Naive thymus-derived CD4-positive, alpha-beta T cell (primary cell): ENCODE measurements around the gene KRT71. TPM values are rescaled to one million over a fixed set of nuclear protein-coding genes. Genes with fewer than 3 reads are reported as not detected.

ENCODE experiments used
- ATAC-seq: fragments of 150-1000 bp; cut with Tn5 transposase; 2 replicates; pipeline ENCODE4 v1.10.0; 2021; ENCODE audit warnings: mild to moderate bottlenecking, moderate library complexity
- CTCF ChIA-PET: fragments of 350-600 bp; sonication (Branson Sonifier 250); formaldehyde crosslinking; loops from one replicate; lab custom pipeline; 2021; ENCODE audit warnings: antibody characterized with exemption; lab: Charles Lee
- POLR2A ChIA-PET: fragments of 350-600 bp; sonication (Branson Sonifier 250); formaldehyde crosslinking; loops from one replicate; lab custom pipeline; 2021; ENCODE audit warnings: antibody characterized with exemption, inconsistent platforms; lab: Charles Lee
- DNase-seq, 9 donors: peaks; one replicate each; pipeline versions ENCODE4 v3.0.0 to v3.0.0-alpha.2; 2020 to 2022; ENCODE audit warnings: mixed read lengths in 1 of 9
- H3K27ac ChIP-seq: one replicate; pipeline ENCODE4 v1.7.0; 2013; ENCODE audit warnings: mild to moderate bottlenecking, low read depth, low read length, moderate library complexity
- H3K27me3 ChIP-seq, 2 donors: one replicate each; pipeline ENCODE4 v1.7.0; 2013; ENCODE audit warnings: low read length in 2 of 2, mild to moderate bottlenecking in 2 of 2, moderate library complexity in 2 of 2; ENCODE audit not compliant: control insufficient read depth in 2 of 2, insufficient read depth in 2 of 2
- H3K36me3 ChIP-seq, 3 experiments: 1 replicate in 2 of 3; 2 replicates in 1 of 3; pipeline ENCODE4 v1.7.0; 2013; ENCODE audit warnings: low read length in 3 of 3, mild to moderate bottlenecking in 3 of 3, moderate library complexity in 1 of 3; ENCODE audit not compliant: insufficient read depth in 3 of 3, control insufficient read depth in 2 of 3
- H3K4me1 ChIP-seq, 2 donors: one replicate each; pipeline ENCODE4 v1.7.0; 2013; ENCODE audit warnings: low read length in 2 of 2, mild to moderate bottlenecking in 2 of 2, moderate library complexity in 1 of 2; ENCODE audit not compliant: control insufficient read depth in 2 of 2, insufficient read depth in 2 of 2
- H3K4me3 ChIP-seq: 2 replicates; pipeline ENCODE4 v1.7.0; 2013; ENCODE audit warnings: mild to moderate bottlenecking, low read length
- H3K9me3 ChIP-seq, 3 experiments: 1 replicate in 2 of 3; 2 replicates in 1 of 3; pipeline ENCODE4 v1.7.0; 2013; ENCODE audit warnings: low read length in 3 of 3; ENCODE audit not compliant: control insufficient read depth in 2 of 3
- H3K27ac Mint-ChIP-seq, 9 donors: one replicate each; pipeline ENCODE4 v1.8.0; 2020 to 2022; ENCODE audit warnings: mixed read lengths in 9 of 9, mild to moderate bottlenecking in 8 of 9, moderate library complexity in 5 of 9, inconsistent platforms in 2 of 9
- H3K27me3 Mint-ChIP-seq, 5 donors: one replicate each; pipeline ENCODE4 v1.8.0; 2021 to 2022; ENCODE audit warnings: mixed read lengths in 5 of 5, mild to moderate bottlenecking in 1 of 5
- H3K36me3 Mint-ChIP-seq, 5 donors: one replicate each; pipeline ENCODE4 v1.8.0; 2020 to 2022; ENCODE audit warnings: mixed read lengths in 5 of 5, mild to moderate bottlenecking in 3 of 5, inconsistent platforms in 1 of 5
- H3K4me1 Mint-ChIP-seq, 7 donors: one replicate each; pipeline ENCODE4 v1.8.0; 2020 to 2022; ENCODE audit warnings: mixed read lengths in 7 of 7, mild to moderate bottlenecking in 3 of 7, inconsistent platforms in 1 of 7
- H3K4me3 Mint-ChIP-seq, 10 donors: one replicate each; pipeline ENCODE4 v1.8.0; 2020 to 2022; ENCODE audit warnings: mild to moderate bottlenecking in 10 of 10, mixed read lengths in 10 of 10, moderate library complexity in 6 of 10, inconsistent platforms in 2 of 10
- H3K9me3 Mint-ChIP-seq, 11 donors: one replicate each; pipeline ENCODE4 v1.8.0; 2020 to 2022; ENCODE audit warnings: mixed read lengths in 11 of 11, mild to moderate bottlenecking in 4 of 11, inconsistent platforms in 1 of 11, moderate library complexity in 1 of 11
- intact Hi-C, 2 donors: fragments of 100-400 bp; cut with micrococcal nuclease; formaldehyde crosslinking; loops; one replicate each; pipeline ENCODE4 v1.15.1; 2023
- polyA plus RNA-seq, 2 donors: library from polyadenylated mRNA; unstranded; fragments of 300-500 nt; fragmentation: Illumina TruSeq; gene quantifications; one replicate each; pipeline ENCODE4 v1.2.3, GENCODE V29; 2021
- total RNA-seq, 6 experiments: library from RNA in 5 of 6; stranded (reverse) in 5 of 6; gene quantifications; 1 replicate in 5 of 6; 2 replicates in 1 of 6; pipeline ENCODE4 v1.2.3 and lab custom pipeline; 2021 to 2026

KRT71 gene
- total and polyA plus RNA-seq, 7 experiments from 2014 or later, result not detected

DNA sequence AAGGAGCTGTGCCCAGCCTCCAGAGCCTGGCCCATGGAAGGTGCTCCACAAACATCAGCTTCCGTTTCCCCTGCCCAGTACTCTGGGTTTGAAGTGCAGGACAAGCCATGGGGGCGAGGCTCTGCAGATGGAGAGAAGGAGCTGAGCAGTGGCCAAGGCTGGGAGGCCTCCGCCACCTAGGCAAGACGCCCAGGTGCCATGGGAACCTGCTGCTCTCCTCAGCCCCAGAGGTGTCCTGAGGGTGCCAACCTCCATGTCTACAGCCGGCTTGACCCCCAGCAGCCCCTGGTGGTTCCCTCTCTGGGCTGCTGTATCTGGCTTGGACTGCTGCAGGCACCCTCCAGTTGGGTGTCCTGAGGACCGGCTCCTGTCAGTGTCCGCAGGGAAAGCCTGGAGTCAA, 12.4 kb downstream of the KRT71 start:
- POLR2A ChIA-PET, result no interaction called here
- H3K4me3 Mint-ChIP-seq, result no peak overlapping the region
- H3K4me3 ChIP-seq, result no peak overlapping the region
- H3K36me3 Mint-ChIP-seq, result no peaks in the 10 kb centered on the region
- ATAC-seq (no peak), DNase-seq (no peak)
- H3K27ac ChIP-seq, result no peak overlapping the region
- H3K27me3 Mint-ChIP-seq, result peaks cover 0 to 8% (median 0%) of the 10 kb centered on the region in 5 donors
- CTCF ChIA-PET, result interaction anchor here (0.8 kb wide), 1 partner anchor 339 kb away, joined by 3 read pairs; no protein-coding TSS in a partner anchor
- H3K9me3 Mint-ChIP-seq, result peaks cover 0 to 1% (median 0%) of the 10 kb centered on the region in 11 donors
- no peaks in the 10 kb centered on the region for H3K9me3 ChIP-seq
- H3K36me3 ChIP-seq, result no peaks in the 10 kb centered on the region
- peak overlapping the region in 1 of 9 donors; percentile 4 for H3K27ac Mint-ChIP-seq
- no peaks in the 10 kb centered on the region for H3K27me3 ChIP-seq
- intact Hi-C loops, result no loop called here
- no peaks in the 10 kb centered on the region for H3K4me1 ChIP-seq
- H3K4me1 Mint-ChIP-seq, result peaks cover 0 to 7% (median 0%) of the 10 kb centered on the region in 7 donors

DNA sequence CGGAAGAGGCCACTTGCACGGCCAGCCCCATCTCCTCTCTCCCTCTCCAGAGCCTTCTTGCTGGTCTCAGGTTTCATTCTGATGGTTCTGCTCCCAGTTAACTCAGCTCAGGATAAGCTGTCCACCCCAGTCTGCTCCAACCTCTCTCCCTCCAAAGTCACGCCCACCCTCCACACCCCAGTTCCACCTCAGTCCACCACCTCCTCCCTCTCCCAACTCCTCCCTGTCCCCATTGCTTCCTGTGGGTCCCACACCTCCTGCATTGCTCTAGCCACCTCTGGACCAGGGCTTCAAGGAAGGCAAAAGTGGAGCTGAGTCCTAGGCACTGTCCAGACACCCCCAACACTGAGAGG, 13.1 kb downstream of the KRT71 start:
- peaks cover 0 to 8% (median 0%) of the 10 kb centered on the region in 7 donors for H3K4me1 Mint-ChIP-seq
- no peaks in the 10 kb centered on the region for H3K9me3 Mint-ChIP-seq
- ATAC-seq (no peak), DNase-seq (no peak)
- no peak overlapping the region for H3K27ac ChIP-seq
- CTCF ChIA-PET, result interaction anchor here (0.7 kb wide), 1 partner anchor 30 kb away, joined by 3 read pairs; no protein-coding TSS in a partner anchor
- intact Hi-C loops, result no loop called here
- H3K4me1 ChIP-seq, result no peaks in the 10 kb centered on the region
- no peaks in the 10 kb centered on the region for H3K27me3 ChIP-seq
- H3K36me3 Mint-ChIP-seq, result no peaks in the 10 kb centered on the region
- no peak overlapping the region for H3K4me3 Mint-ChIP-seq
- H3K27ac Mint-ChIP-seq, result no peak overlapping the region
- no peaks in the 10 kb centered on the region for H3K36me3 ChIP-seq
- H3K27me3 Mint-ChIP-seq, result peaks cover 0 to 3% (median 0%) of the 10 kb centered on the region in 5 donors
- POLR2A ChIA-PET, result no interaction called here
- no peak overlapping the region for H3K4me3 ChIP-seq
- H3K9me3 ChIP-seq, result no peaks in the 10 kb centered on the region

DNA sequence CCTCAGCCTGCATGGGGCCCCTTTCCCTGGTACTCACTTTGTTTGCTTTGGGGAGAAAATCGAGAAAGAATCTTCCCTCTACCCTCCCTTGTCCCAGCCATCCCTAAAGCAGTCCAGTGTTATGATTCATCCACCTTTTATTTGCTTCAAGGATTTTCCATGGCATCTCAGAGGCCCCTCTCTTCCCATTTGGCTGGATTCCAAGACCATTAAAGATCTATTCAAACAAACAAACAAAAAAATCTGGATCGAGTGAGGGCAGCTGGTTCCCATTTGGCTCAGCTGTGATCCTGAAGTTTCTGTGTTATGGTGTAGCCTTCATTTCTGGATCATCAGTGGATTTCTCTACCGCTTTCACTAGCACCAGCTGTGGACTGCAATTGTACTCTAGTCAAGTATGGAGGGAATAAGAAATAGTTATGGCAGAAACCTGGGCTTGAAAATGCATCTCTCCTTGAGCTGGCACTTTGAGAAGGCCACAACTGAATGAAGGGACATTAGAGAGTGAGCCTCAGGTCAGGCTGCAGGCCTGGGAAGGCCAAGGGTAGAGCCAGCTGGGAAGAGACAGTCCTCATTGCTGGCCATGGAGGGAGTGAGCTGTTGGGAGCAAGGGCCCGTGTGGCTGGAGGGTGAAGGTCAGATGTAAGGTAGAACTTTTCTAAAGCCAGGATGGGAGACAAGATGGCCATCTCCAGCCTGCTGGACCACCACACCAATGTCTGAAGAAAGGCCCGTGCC, 13.7 kb downstream of the KRT71 start:
- no peaks in the 10 kb centered on the region for H3K36me3 Mint-ChIP-seq
- Histone ChIP-seq H3K27me3 (no peaks in the 10 kb centered on the region), H3K4me3 (no peak overlapping the region), H3K36me3 (no peaks in the 10 kb centered on the region), H3K9me3 (no peaks in the 10 kb centered on the region), H3K4me1 (no peaks in the 10 kb centered on the region), H3K27ac (no peak overlapping the region)
- CTCF ChIA-PET, result interaction anchor here (0.6 to 0.7 kb wide), 2 partner anchors 30 to 663 kb away, joined by 3 read pairs; no protein-coding TSS in a partner anchor
- DNase-seq (no peak), ATAC-seq (no peak)
- peaks cover 0 to 8% (median 0%) of the 10 kb centered on the region in 7 donors for H3K4me1 Mint-ChIP-seq
- no peak overlapping the region for H3K4me3 Mint-ChIP-seq
- POLR2A ChIA-PET, result no interaction called here
- H3K27ac Mint-ChIP-seq, result peak overlapping the region in 1 of 9 donors; percentile 51
- peaks cover 0 to 3% (median 0%) of the 10 kb centered on the region in 5 donors for H3K27me3 Mint-ChIP-seq
- intact Hi-C loops, result no loop called here
- no peaks in the 10 kb centered on the region for H3K9me3 Mint-ChIP-seq

DNA sequence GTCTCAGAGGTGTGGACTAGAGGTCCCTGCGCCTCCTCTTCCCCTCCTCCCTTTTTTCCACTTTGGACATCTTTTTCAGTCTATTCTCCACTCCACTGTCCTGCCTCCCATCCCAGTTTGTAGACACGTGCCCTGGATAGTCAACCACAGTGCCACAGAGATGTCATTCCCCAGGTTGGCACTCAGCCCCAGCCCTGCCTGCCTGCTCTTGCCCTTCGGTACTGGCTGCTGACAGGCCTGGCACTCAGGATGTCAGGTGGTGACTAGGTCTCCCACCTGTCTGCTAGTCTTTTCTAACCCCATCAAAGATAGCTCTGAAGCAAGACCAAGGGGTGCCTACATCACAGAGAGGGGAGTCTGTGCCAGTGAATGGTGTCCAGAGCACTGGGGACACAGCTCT, 15.8 kb downstream of the KRT71 start:
- H3K27ac Mint-ChIP-seq, result no peak overlapping the region

GRCh38 chr12:52535574-52535973, 17.4 kb downstream of the KRT71 start:
- no peaks in the 10 kb centered on the region for H3K27me3 ChIP-seq
- POLR2A ChIA-PET, result no interaction called here
- DNase-seq, result no peak
- Mint-ChIP-seq H3K4me1 (peaks cover 0 to 7% (median 0%) of the 10 kb centered on the region in 7 donors), H3K9me3 (no peaks in the 10 kb centered on the region), H3K36me3 (no peaks in the 10 kb centered on the region), H3K27me3 (peaks cover 0 to 3% (median 0%) of the 10 kb centered on the region in 5 donors), H3K27ac (no peak overlapping the region), H3K4me3 (no peak overlapping the region)
- no peak overlapping the region for H3K27ac ChIP-seq
- CTCF ChIA-PET, result interaction anchor here (1.0 kb wide), 1 partner anchor 10 kb away, joined by 3 read pairs; no protein-coding TSS in a partner anchor
- no peaks in the 10 kb centered on the region for H3K4me1 ChIP-seq
- no peaks in the 10 kb centered on the region for H3K36me3 ChIP-seq
- H3K9me3 ChIP-seq, result no peaks in the 10 kb centered on the region
- ATAC-seq, result no peak
- no peak overlapping the region for H3K4me3 ChIP-seq
- intact Hi-C loops, result no loop called here

More for the DNA sequence above, 15.8 kb downstream of the KRT71 start:
- no peak overlapping the region for H3K4me3 ChIP-seq
- H3K27me3 ChIP-seq, result no peaks in the 10 kb centered on the region
- ChIA-PET CTCF (interaction anchor here (0.6 kb wide), 1 partner anchor 331 kb away, joined by 4 read pairs; no protein-coding TSS in a partner anchor), POLR2A (no interaction called here)
- Mint-ChIP-seq H3K4me3 (no peak overlapping the region), H3K36me3 (no peaks in the 10 kb centered on the region), H3K27me3 (peaks cover 0 to 3% (median 0%) of the 10 kb centered on the region in 5 donors), H3K9me3 (no peaks in the 10 kb centered on the region), H3K4me1 (peaks cover 0 to 5% (median 0%) of the 10 kb centered on the region in 7 donors)
- H3K4me1 ChIP-seq, result no peaks in the 10 kb centered on the region
- no peak for ATAC-seq
- no peaks in the 10 kb centered on the region for H3K9me3 ChIP-seq
- intact Hi-C loops, result no loop called here
- H3K36me3 ChIP-seq, result no peaks in the 10 kb centered on the region
- no peak for DNase-seq
- no peak overlapping the region for H3K27ac ChIP-seq

DNA sequence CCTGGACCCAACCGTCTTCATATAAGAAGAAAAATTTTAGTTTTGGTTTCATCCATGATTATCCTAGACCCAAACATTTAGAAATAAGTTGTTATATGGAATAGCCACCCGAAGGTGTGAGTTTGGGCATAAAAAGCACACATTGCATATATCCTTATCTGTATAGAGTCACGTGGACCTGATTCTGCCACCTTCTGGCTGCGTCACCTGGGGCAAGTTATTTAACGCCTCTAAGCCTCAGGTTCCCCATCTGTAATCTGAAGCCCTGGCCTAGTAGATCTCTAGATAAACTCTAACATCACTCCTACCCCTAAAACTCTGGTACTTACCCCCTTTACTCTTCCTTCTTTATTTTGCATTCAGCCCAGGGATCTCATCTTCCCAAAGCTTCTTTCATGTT, 18.5 kb downstream of the KRT71 start:
- intact Hi-C loops, result no loop called here
- no peak overlapping the region for H3K27ac Mint-ChIP-seq
- ChIA-PET POLR2A (no interaction called here), CTCF (no interaction called here)
- no peaks in the 10 kb centered on the region for H3K9me3 ChIP-seq
- H3K27me3 Mint-ChIP-seq, result peaks cover 0 to 3% (median 0%) of the 10 kb centered on the region in 5 donors
- no peak overlapping the region for H3K4me3 Mint-ChIP-seq
- DNase-seq (no peak), ATAC-seq (no peak)
- no peaks in the 10 kb centered on the region for H3K27me3 ChIP-seq
- H3K36me3 ChIP-seq, result no peaks in the 10 kb centered on the region
- no peak overlapping the region for H3K4me3 ChIP-seq
- H3K36me3 Mint-ChIP-seq, result no peaks in the 10 kb centered on the region
- no peak overlapping the region for H3K27ac ChIP-seq
- peaks cover 0 to 2% (median 0%) of the 10 kb centered on the region in 11 donors for H3K9me3 Mint-ChIP-seq
- no peaks in the 10 kb centered on the region for H3K4me1 ChIP-seq
- peaks cover 0 to 7% (median 0%) of the 10 kb centered on the region in 7 donors for H3K4me1 Mint-ChIP-seq
